GM06990 (cell line): ENCODE measurements around the gene COLEC12.

Experiments
- DNase-seq: peaks from one replicate; pipeline ENCODE4 v3.0.0-alpha.2; 2011; ENCODE audit not compliant: insufficient read length; ENCODE audit errors: extremely low read depth
- H3K27me3 ChIP-seq: replicated peaks from 2 replicates; pipeline ENCODE4 v1.6.0; 2011; ENCODE audit warnings: low read length; ENCODE audit not compliant: control insufficient read depth, insufficient read depth
- H3K36me3 ChIP-seq: 2 replicates; pipeline ENCODE4 v1.5.1; 2011; ENCODE audit warnings: low read length; ENCODE audit not compliant: control insufficient read depth, insufficient read depth
- H3K4me3 ChIP-seq: replicated peaks from 2 replicates; pipeline ENCODE4 v1.5.1; 2011; ENCODE audit warnings: low read depth, mild to moderate bottlenecking, control low read depth, low read length
- CTCF ChIP-seq: IDR thresholded peaks from 2 replicates; pipeline ENCODE4 v1.5.1; 2011; ENCODE audit warnings: low read length, control low read depth, mild to moderate bottlenecking, inconsistent platforms; ENCODE audit not compliant: insufficient read depth, poor library complexity, severe bottlenecking

The COLEC12 gene

GRCh38 chr18:386994-387393 lies 113.5 kb downstream of the COLEC12 start:
- no peaks in the 10 kb centered on the region for H3K36me3 ChIP-seq
- DNase-seq = no peak
- no peaks in the 10 kb centered on the region for H3K27me3 ChIP-seq
- TF ChIP-seq CTCF = no peak
- H3K4me3 ChIP-seq = no peak overlapping the region

- Histone ChIP-seq H3K27me3 (no peaks in the 10 kb centered on the region; the same call in 1 of the 2 replicates), H3K4me3 (no peak overlapping the region)
- DNase-seq = no peak
These were observed 115.6 kb downstream of the COLEC12 start for GRCh38 chr18:384897-385296.

GRCh38 chr18:383135-383534 lies 117.4 kb downstream of the COLEC12 start:
- H3K4me3 ChIP-seq = no peak overlapping the region

More at GRCh38 chr18:384897-385296, 115.6 kb downstream of the COLEC12 start:
- H3K36me3 ChIP-seq = no peaks in the 10 kb centered on the region
- TF ChIP-seq CTCF = no peak

GRCh38 chr18:382423-382984 lies 118.0 kb downstream of the COLEC12 start:
- no peak for TF ChIP-seq CTCF
- DNase-seq = no peak
- no peak overlapping the region for H3K4me3 ChIP-seq
- H3K36me3 ChIP-seq = no peaks in the 10 kb centered on the region
- H3K27me3 ChIP-seq = no peaks in the 10 kb centered on the region; the same call in 1 of the 2 replicates

More at GRCh38 chr18:383135-383534, 117.4 kb downstream of the COLEC12 start:
- H3K36me3 ChIP-seq = no peaks in the 10 kb centered on the region
- TF ChIP-seq CTCF = no peak
- H3K27me3 ChIP-seq = no peaks in the 10 kb centered on the region; the same call in 1 of the 2 replicates
- no peak for DNase-seq

- no peaks in the 10 kb centered on the region for H3K36me3 ChIP-seq
- no peak overlapping the region for H3K4me3 ChIP-seq
- no peak for DNase-seq
- no peaks in the 10 kb centered on the region; the same call in none of the 2 replicates for H3K27me3 ChIP-seq
- TF ChIP-seq CTCF = no peak
These were observed 120.7 kb downstream of the COLEC12 start for GRCh38 chr18:379681-380330.
